ENCODE measurements around the gene FLYWCH1. TPM values are rescaled to one million over a fixed set of nuclear protein-coding genes. Genes with fewer than 3 reads are reported as not detected.

Gene FLYWCH1
- total and polyA plus RNA-seq, 2 of the 8 experiments (the other 6 are each of a cell fraction or from before 2014, with no cell fraction given), result 12.4 to 23.5 TPM

- TF ChIP-seq NRF1 (IDR thresholded peaks at IDR 0.05; ENCODE audit: low read depth, low read length), result peak; percentile 38; the same call in 1 of the 2 replicates
- TF ChIP-seq MAFK (IDR thresholded peaks at IDR 0.05; ENCODE audit: low read depth, low read length), result no peak
- TF ChIP-seq SAP30 (IDR thresholded peaks at IDR 0.05; ENCODE audit: insufficient read depth, insufficient replicate concordance, low read length), result peak; percentile 94
- TF ChIP-seq KDM4A (IDR thresholded peaks at IDR 0.05; ENCODE audit: low read depth, low read length, severe bottlenecking), result peak; percentile 62
- no peak for TF ChIP-seq FOSL1 (IDR thresholded peaks at IDR 0.05; ENCODE audit: insufficient read depth, low read depth, low read length)
- no peak for TF ChIP-seq BRCA1 (IDR thresholded peaks at IDR 0.05; ENCODE audit: low read depth, low read length)
- TF ChIP-seq PHF8 (conservative IDR thresholded peaks at IDR 0.05; ENCODE audit: low read depth, low read length), result peak; percentile 43
- TF ChIP-seq SRF (IDR thresholded peaks at IDR 0.05; ENCODE audit: low read depth, low read length), result no peak
- peak; percentile 33; the same call in 1 of the 2 replicates for TF ChIP-seq MAX (IDR thresholded peaks at IDR 0.05)
- no peak for TF ChIP-seq JUN (IDR thresholded peaks at IDR 0.05; ENCODE audit: low read depth, low read length)
- TF ChIP-seq NANOG (IDR thresholded peaks at IDR 0.05; ENCODE audit: insufficient read depth, low read depth, low read length, poor library complexity, severe bottlenecking), result no peak
- TF ChIP-seq RXRA (IDR thresholded peaks at IDR 0.05; ENCODE audit: insufficient read depth, low read depth, low read length), result no peak
- no peak for TF ChIP-seq SUZ12 (IDR thresholded peaks at IDR 0.05; ENCODE audit: low read length)
- TF ChIP-seq CHD1 (IDR thresholded peaks at IDR 0.05; ENCODE audit: low read depth, low read length), result no peak
- no peak for TF ChIP-seq SIRT6 (IDR thresholded peaks at IDR 0.05; ENCODE audit: low read length)
- TF ChIP-seq EP300 (IDR thresholded peaks at IDR 0.05; ENCODE audit: borderline replicate concordance in 1 of 2, low read depth in 2 of 2, low read length in 2 of 2), result peak in 1 of 2 experiments; percentile 16; a peak in 1 of 3 replicates
- no peak for TF ChIP-seq EZH2 (IDR thresholded peaks at IDR 0.05; ENCODE audit: low read depth, low read length, severe bottlenecking)
- TF ChIP-seq ASH2L (IDR thresholded peaks at IDR 0.05; ENCODE audit: low read length), result no peak
- TF ChIP-seq TAF1 (IDR thresholded peaks at IDR 0.05; ENCODE audit: low read depth, low read length), result peak; percentile 43
- TF ChIP-seq TCF12 (IDR thresholded peaks at IDR 0.05; ENCODE audit: low read depth, low read length), result no peak
- peak; percentile 96 for TF ChIP-seq EGR1 (IDR thresholded peaks at IDR 0.05; ENCODE audit: borderline replicate concordance, low read depth, low read length)
- no peak for TF ChIP-seq SP2 (IDR thresholded peaks at IDR 0.05; ENCODE audit: low read length)
- TF ChIP-seq, protein P1, sequence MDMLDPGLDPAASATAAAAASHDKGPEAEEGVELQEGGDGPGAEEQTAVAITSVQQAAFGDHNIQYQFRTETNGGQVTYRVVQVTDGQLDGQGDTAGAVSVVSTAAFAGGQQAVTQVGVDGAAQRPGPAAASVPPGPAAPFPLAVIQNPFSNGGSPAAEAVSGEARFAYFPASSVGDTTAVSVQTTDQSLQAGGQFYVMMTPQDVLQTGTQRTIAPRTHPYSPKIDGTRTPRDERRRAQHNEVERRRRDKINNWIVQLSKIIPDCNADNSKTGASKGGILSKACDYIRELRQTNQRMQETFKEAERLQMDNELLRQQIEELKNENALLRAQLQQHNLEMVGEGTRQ (IDR thresholded peaks at IDR 0.05; ENCODE audit: low read length), result no peak
Measured at GRCh38 chr16:2968738-2969544, 57.2 kb downstream of the FLYWCH1 start, which contains the start of gene PAQR4 (continued).

All from H1 (cell line).